ENCODE data around the gene ZCCHC17.

DNA sequence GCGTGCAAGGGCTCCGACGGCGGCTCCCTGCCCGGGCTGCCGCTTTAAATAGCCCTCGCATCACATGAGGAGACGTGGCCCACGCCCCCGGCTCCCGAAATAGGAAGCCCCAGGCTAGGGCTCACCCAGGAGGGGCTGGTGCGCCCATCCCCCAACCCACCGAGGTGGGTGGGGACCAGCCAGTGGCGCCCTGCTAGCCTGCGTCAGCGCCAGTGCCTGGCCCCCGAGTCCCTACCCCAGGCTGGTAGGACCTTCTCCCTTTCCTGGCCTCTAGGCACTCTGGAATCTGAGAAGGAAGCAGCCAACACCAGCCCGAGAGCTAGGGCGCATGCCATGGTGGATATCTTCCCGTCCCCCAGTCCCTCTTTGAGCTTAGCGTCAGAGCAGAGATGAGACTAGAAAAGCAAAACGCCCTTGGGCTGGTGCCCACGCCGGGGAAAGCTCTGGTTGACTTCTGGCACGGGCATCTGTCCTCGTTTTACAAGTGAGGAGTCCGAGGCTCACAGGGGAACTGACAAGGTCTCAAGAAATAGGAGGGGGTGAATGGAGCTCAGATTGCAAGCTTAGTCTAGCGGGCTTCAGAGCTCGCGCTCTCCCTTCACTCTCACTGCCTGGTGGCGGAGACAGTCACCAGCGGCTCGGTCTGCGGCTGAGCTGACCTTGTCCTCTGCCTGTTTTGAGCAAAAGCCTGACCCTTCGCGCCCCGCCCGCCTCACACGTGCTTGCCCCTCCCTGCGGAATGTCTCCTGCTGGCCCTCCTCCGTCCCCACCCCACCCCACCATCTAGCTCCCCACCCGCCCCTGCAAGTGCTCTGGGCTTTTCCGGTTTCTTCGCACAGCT, 76.4 kb downstream of the ZCCHC17 start, which contains the start of gene FABP3:
- TF ChIP-seq, protein P1, sequence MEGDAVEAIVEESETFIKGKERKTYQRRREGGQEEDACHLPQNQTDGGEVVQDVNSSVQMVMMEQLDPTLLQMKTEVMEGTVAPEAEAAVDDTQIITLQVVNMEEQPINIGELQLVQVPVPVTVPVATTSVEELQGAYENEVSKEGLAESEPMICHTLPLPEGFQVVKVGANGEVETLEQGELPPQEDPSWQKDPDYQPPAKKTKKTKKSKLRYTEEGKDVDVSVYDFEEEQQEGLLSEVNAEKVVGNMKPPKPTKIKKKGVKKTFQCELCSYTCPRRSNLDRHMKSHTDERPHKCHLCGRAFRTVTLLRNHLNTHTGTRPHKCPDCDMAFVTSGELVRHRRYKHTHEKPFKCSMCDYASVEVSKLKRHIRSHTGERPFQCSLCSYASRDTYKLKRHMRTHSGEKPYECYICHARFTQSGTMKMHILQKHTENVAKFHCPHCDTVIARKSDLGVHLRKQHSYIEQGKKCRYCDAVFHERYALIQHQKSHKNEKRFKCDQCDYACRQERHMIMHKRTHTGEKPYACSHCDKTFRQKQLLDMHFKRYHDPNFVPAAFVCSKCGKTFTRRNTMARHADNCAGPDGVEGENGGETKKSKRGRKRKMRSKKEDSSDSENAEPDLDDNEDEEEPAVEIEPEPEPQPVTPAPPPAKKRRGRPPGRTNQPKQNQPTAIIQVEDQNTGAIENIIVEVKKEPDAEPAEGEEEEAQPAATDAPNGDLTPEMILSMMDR (IDR thresholded peaks at IDR 0.05) = peak in 1 of 6 experiments; percentile 23
- peak in 1 of 2 donors; percentile 55 for TF ChIP-seq POLR2AphosphoS5 (IDR thresholded peaks at IDR 0.05)
- TF ChIP-seq POLR2A (IDR thresholded peaks at IDR 0.05) = peak in 1 of 4 donors; percentile 60
- no peak for TF ChIP-seq EP300 (IDR thresholded peaks at IDR 0.05)
